ENCODE results near the gene MAN2C1. TPM values are rescaled to one million over a fixed set of nuclear protein-coding genes. Genes with fewer than 3 reads are reported as not detected.
"Not testable (repeated sequence)": the region's sequence is repeated elsewhere in the genome, so short reads cannot be mapped to it uniquely, and the experiment has no call there.

The MAN2C1 gene
- total RNA-seq, 2 donors from 2014 or later = 150 to 224 TPM

DNA sequence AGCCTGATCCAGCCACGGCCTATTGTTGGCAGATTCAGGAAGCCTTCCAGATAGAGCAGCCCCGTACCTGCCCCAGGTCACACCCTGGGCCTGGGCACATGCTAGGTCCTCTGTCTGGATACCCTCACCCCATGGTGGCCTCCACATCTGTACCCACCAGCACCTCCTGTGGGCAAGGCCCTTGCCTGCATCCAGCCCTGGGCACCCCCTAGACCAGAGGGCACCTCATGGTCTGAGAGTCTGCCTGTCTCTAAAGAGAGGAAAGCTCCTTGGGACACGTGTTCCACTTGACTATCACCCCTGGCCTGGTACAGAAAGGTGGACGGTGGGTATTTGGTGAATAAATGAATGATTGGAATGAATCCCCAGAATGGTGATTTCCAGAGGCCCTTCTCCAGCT lies 41.4 kb downstream of the MAN2C1 start:
- no peaks in the 10 kb centered on the region for H3K4me1 ChIP-seq (ENCODE audit: control insufficient read depth, insufficient read depth, low read length)
- H3K27ac ChIP-seq (ENCODE audit: low read depth, low read length) = no peak overlapping the region
- H3K9ac ChIP-seq (ENCODE audit: extremely low read depth, low read length, poor library complexity, severe bottlenecking) = no peak overlapping the region
- no peak overlapping the region for H3K27ac Mint-ChIP-seq
- TF ChIP-seq CTCF (conservative IDR thresholded peaks at IDR 0.05) = peak; percentile 41
- H3K36me3 Mint-ChIP-seq (ENCODE audit: low read depth) = no peaks in the 10 kb centered on the region
- no peaks in the 10 kb centered on the region for H3K9me3 ChIP-seq (ENCODE audit: control insufficient read depth, low read length)
- no peak overlapping the region for H3K4me3 ChIP-seq (ENCODE audit: low read length)
- no peaks in the 10 kb centered on the region for H3K36me3 ChIP-seq (ENCODE audit: control insufficient read depth, insufficient read depth, low read length)
- H3K27me3 ChIP-seq (ENCODE audit: control insufficient read depth, insufficient read depth, low read length, poor library complexity, severe bottlenecking) = no peaks in the 10 kb centered on the region
- no peak overlapping the region for H3K4me3 Mint-ChIP-seq
- H3K9me3 Mint-ChIP-seq = no peaks in the 10 kb centered on the region
- peaks cover 8% of the 10 kb centered on the region for H3K27me3 Mint-ChIP-seq (ENCODE audit: insufficient read depth)
- 82 to 90% methylated on average over 3 to 4 of the region's 4 CpGs for WGBS, 2 experiments (ENCODE audit: insufficient coverage in 1 of 2, insufficient read length in 1 of 2)
- DNase-seq = peak; percentile 56
- no peaks in the 10 kb centered on the region for H3K4me1 Mint-ChIP-seq

DNA sequence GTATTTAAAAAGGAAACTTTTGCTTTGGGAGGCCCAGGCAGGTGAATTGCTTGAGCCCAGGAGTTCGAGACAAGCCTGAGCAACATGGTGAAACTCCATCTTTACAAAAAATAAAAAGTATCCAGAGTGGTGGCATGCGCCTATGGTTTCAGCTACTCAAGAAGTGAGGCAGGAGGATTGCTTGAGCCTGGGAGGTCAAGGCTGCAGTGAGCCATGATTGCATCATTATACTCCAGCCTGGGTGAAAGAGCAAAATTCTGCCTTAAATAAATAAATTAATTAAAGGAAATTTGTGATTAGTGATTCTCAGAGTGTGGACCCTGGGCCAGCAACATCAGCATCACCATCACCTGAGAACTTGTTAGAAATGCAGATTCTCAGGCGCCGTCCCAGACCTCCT lies 42.5 kb downstream of the MAN2C1 start:
- no peak overlapping the region for H3K4me3 Mint-ChIP-seq
- Histone ChIP-seq H3K27ac (ENCODE audit: low read depth, low read length) (no peak overlapping the region), H3K4me1 (ENCODE audit: control insufficient read depth, insufficient read depth, low read length) (no peaks in the 10 kb centered on the region), H3K36me3 (ENCODE audit: control insufficient read depth, insufficient read depth, low read length) (no peaks in the 10 kb centered on the region), H3K27me3 (ENCODE audit: control insufficient read depth, insufficient read depth, low read length, poor library complexity, severe bottlenecking) (no peaks in the 10 kb centered on the region), H3K9me3 (ENCODE audit: control insufficient read depth, low read length) (no peaks in the 10 kb centered on the region), H3K4me3 (ENCODE audit: low read length) (no peak overlapping the region), H3K9ac (ENCODE audit: extremely low read depth, low read length, poor library complexity, severe bottlenecking) (no peak overlapping the region)
- H3K27me3 Mint-ChIP-seq (ENCODE audit: insufficient read depth) = peaks cover 8% of the 10 kb centered on the region
- no peaks in the 10 kb centered on the region for H3K4me1 Mint-ChIP-seq
- no peaks in the 10 kb centered on the region for H3K36me3 Mint-ChIP-seq (ENCODE audit: low read depth)
- H3K9me3 Mint-ChIP-seq = no peaks in the 10 kb centered on the region
- 89 to 95% methylated on average over 1 to 4 of the region's 4 CpGs for WGBS, 2 experiments (ENCODE audit: insufficient coverage in 1 of 2, insufficient read length in 1 of 2)
- TF ChIP-seq CTCF (conservative IDR thresholded peaks at IDR 0.05) = no peak
- H3K27ac Mint-ChIP-seq = no peak overlapping the region
- no peak for DNase-seq

DNA sequence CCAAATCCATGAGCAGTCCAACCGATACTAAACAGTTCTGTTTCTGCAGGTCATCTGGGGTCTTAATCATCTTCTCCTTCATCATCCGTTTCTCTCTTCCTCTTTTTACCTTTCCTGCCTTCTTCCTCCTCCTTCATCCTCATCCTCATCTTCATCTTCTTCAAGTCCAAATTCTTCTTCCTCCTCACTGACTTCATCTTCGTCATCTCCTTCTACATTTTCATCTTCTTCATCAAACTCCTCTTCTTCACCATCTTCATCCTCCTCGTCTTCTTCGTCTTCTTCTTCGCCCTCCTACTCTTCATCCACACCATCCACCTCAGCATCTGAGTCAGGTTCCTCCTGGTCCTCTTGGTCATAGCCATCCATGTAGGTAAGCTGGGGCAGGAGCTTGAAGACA lies 46.7 kb downstream of the MAN2C1 start:
- Mint-ChIP-seq H3K4me1 (peaks cover 1% of the 10 kb centered on the region), H3K36me3 (ENCODE audit: low read depth) (no peaks in the 10 kb centered on the region), H3K27me3 (ENCODE audit: insufficient read depth) (peaks cover 15% of the 10 kb centered on the region), H3K4me3 (no peak overlapping the region), H3K27ac (no peak overlapping the region), H3K9me3 (peaks cover 3% of the 10 kb centered on the region)
- Histone ChIP-seq H3K27ac (ENCODE audit: low read depth, low read length) (no peak overlapping the region), H3K9me3 (ENCODE audit: control insufficient read depth, low read length) (no peaks in the 10 kb centered on the region), H3K4me3 (ENCODE audit: low read length) (no peak overlapping the region), H3K9ac (ENCODE audit: extremely low read depth, low read length, poor library complexity, severe bottlenecking) (no peak overlapping the region), H3K27me3 (ENCODE audit: control insufficient read depth, insufficient read depth, low read length, poor library complexity, severe bottlenecking) (no peaks in the 10 kb centered on the region), H3K4me1 (ENCODE audit: control insufficient read depth, insufficient read depth, low read length) (no peaks in the 10 kb centered on the region), H3K36me3 (ENCODE audit: control insufficient read depth, insufficient read depth, low read length) (no peaks in the 10 kb centered on the region)
- DNase-seq = no peak
- WGBS, 2 experiments (ENCODE audit: insufficient coverage in 1 of 2, insufficient read length in 1 of 2) = 90 to 95% methylated on average over 6 of the region's 6 CpGs
- no peak for TF ChIP-seq CTCF (conservative IDR thresholded peaks at IDR 0.05)

- DNase-seq; H3K27ac Mint-ChIP-seq; H3K9me3 ChIP-seq (ENCODE audit: control insufficient read depth, low read length); H3K4me1 ChIP-seq (ENCODE audit: control insufficient read depth, insufficient read depth, low read length); H3K9ac ChIP-seq (ENCODE audit: extremely low read depth, low read length, poor library complexity, severe bottlenecking); H3K36me3 ChIP-seq (ENCODE audit: control insufficient read depth, insufficient read depth, low read length); H3K9me3 Mint-ChIP-seq; H3K27ac ChIP-seq (ENCODE audit: low read depth, low read length); H3K4me3 ChIP-seq (ENCODE audit: low read length); H3K4me3 Mint-ChIP-seq; H3K27me3 ChIP-seq (ENCODE audit: control insufficient read depth, insufficient read depth, low read length, poor library complexity, severe bottlenecking); H3K4me1 Mint-ChIP-seq; H3K36me3 Mint-ChIP-seq (ENCODE audit: low read depth): not testable (repeated sequence)
- H3K27me3 Mint-ChIP-seq (ENCODE audit: insufficient read depth) = peaks cover 15% of the 10 kb centered on the region
- WGBS, 2 experiments (ENCODE audit: insufficient coverage in 1 of 2, insufficient read length in 1 of 2) = 89 to 93% methylated on average over 3 to 5 of the region's 5 CpGs
Observed at GRCh38 chr15:75319231-75319897, 49.0 kb downstream of the MAN2C1 start.
